HEK293 (cell line): ENCODE measurements around the gene ZMYND10.

Source experiments
- CTCF ChIA-PET: fragments of 350-600 bp; formaldehyde crosslinking; extraction: SDS; loops from one replicate; lab custom pipeline; 2021; ENCODE audit warnings: antibody characterized with exemption; lab: Yijun Ruan, JAX
- POLR2A ChIA-PET: fragments of 300-600 bp; formaldehyde crosslinking; extraction: SDS; loops from one replicate; lab custom pipeline; 2020; ENCODE audit warnings: antibody characterized with exemption, inconsistent platforms; lab: Yijun Ruan, JAX
- H3K27ac ChIP-seq: fragments of 200-500 bp; sonication (Bioruptor generic); 2 replicates; pipeline ENCODE4 v1.5.1; 2014; ENCODE audit warnings: low read depth, low read length, control low read depth, inconsistent platforms; ENCODE audit errors: extremely low read depth
- H3K36me3 ChIP-seq, 2 experiments: fragments of 200-500 bp in 1 of 2; sonication (Bioruptor generic) in 1 of 2; 1 replicate in 1 of 2; 2 replicates in 1 of 2; pipeline ENCODE4 v1.5.1; 2014 to 2017; ENCODE audit warnings: inconsistent platforms in 2 of 2, low read length in 2 of 2; ENCODE audit not compliant: control insufficient read depth in 2 of 2, insufficient read depth in 1 of 2
- H3K4me1 ChIP-seq: fragments of 200-500 bp; sonication (Bioruptor generic); 2 replicates; pipeline ENCODE4 v1.5.1; 2014; ENCODE audit warnings: mild to moderate bottlenecking, low read length, inconsistent platforms; ENCODE audit not compliant: control insufficient read depth, insufficient read depth
- H3K4me3 ChIP-seq: 2 replicates; pipeline ENCODE4 v1.5.1; 2011; ENCODE audit warnings: low read depth, mild to moderate bottlenecking, control low read depth, low read length, moderate library complexity
- H3K9me3 ChIP-seq: fragments of 200-500 bp; sonication (Bioruptor generic); 2 replicates; pipeline ENCODE4 v1.5.1; 2014; ENCODE audit warnings: low read depth, low read length, inconsistent platforms; ENCODE audit not compliant: control insufficient read depth, insufficient read depth
- GLI2 ChIP-seq: fragments of 450-650 bp; formaldehyde crosslinking; IDR thresholded peaks from 2 replicates; pipeline ENCODE4; 2017; ENCODE audit warnings: missing biosample characterization, missing genetic modification characterization, low read depth, borderline replicate concordance
- HOXA7 ChIP-seq: sonication (generic); formaldehyde crosslinking; IDR thresholded peaks from 2 replicates; pipeline ENCODE4 v1.8.1; 2022; ENCODE audit warnings: missing genetic modification reagents, borderline replicate concordance
- MEIS1 ChIP-seq: sonication (generic); formaldehyde crosslinking; IDR thresholded peaks from 2 replicates; pipeline ENCODE4 v1.8.1; 2022; ENCODE audit warnings: missing genetic modification reagents, mild to moderate bottlenecking, borderline replicate concordance
- OVOL3 ChIP-seq: fragments of 450-650 bp; formaldehyde crosslinking; IDR thresholded peaks from 2 replicates; pipeline ENCODE4 v1.5.1; 2016; ENCODE audit warnings: missing biosample characterization, missing genetic modification characterization
- ZBTB20 ChIP-seq: fragments of 450-650 bp; formaldehyde crosslinking; IDR thresholded peaks from 2 replicates; pipeline ENCODE4 v1.5.1; 2016; ENCODE audit warnings: missing biosample characterization, missing genetic modification characterization
- ZBTB7A ChIP-seq: fragments of 450-650 bp; formaldehyde crosslinking; IDR thresholded peaks from 2 replicates; pipeline ENCODE4 v1.5.1; 2016; ENCODE audit warnings: low read depth, missing biosample characterization, missing genetic modification characterization
- ZEB2 ChIP-seq: fragments of 450-650 bp; formaldehyde crosslinking; IDR thresholded peaks from 2 replicates; pipeline ENCODE4 v1.5.1; 2016; ENCODE audit warnings: missing biosample characterization, missing genetic modification characterization
- ZFP37 ChIP-seq: fragments of 450-650 bp; formaldehyde crosslinking; IDR thresholded peaks from 2 replicates; pipeline ENCODE4 v1.5.1; 2016; ENCODE audit warnings: missing biosample characterization, missing genetic modification characterization
- ZNF169 ChIP-seq: fragments of 450-650 bp; formaldehyde crosslinking; IDR thresholded peaks from 2 replicates; pipeline ENCODE4 v1.5.1; 2016; ENCODE audit warnings: missing biosample characterization, missing genetic modification characterization
- ZNF19 ChIP-seq: fragments of 450-650 bp; formaldehyde crosslinking; IDR thresholded peaks from 2 replicates; pipeline ENCODE4; 2016; ENCODE audit warnings: missing biosample characterization, missing genetic modification characterization, low read depth
- ZNF202 ChIP-seq: fragments of 450-650 bp; formaldehyde crosslinking; IDR thresholded peaks from 2 replicates; pipeline ENCODE4 v1.5.1; 2016; ENCODE audit warnings: missing biosample characterization, missing genetic modification characterization, borderline replicate concordance
- ZNF223 ChIP-seq: fragments of 450-650 bp; formaldehyde crosslinking; IDR thresholded peaks from 2 replicates; pipeline ENCODE4 v1.5.1; 2016; ENCODE audit warnings: missing biosample characterization, missing genetic modification characterization
- ZNF24 ChIP-seq: fragments of 450-650 bp; formaldehyde crosslinking; IDR thresholded peaks from 2 replicates; pipeline ENCODE4 v1.5.1; 2016; ENCODE audit warnings: missing biosample characterization, missing genetic modification characterization
- ZNF248 ChIP-seq: fragments of 450-650 bp; formaldehyde crosslinking; IDR thresholded peaks from 2 replicates; pipeline ENCODE4 v1.5.1; 2017; ENCODE audit warnings: missing biosample characterization, missing genetic modification characterization
- ZNF274 ChIP-seq, 2 experiments: fragments of 200-500 bp in 1 of 2; fragments of 450-650 bp in 1 of 2; sonication (Bioruptor generic) in 1 of 2; formaldehyde crosslinking in 1 of 2; IDR thresholded peaks; 2 replicates each; pipeline versions ENCODE4 v1.5.1 to v1.6.1; 2014 to 2016; ENCODE audit warnings: borderline replicate concordance in 1 of 2, inconsistent platforms in 1 of 2, low read length in 1 of 2, missing biosample characterization in 1 of 2, missing genetic modification characterization in 1 of 2
- ZNF335 ChIP-seq: fragments of 450-650 bp; formaldehyde crosslinking; conservative IDR thresholded peaks from 2 replicates; pipeline ENCODE4 v1.5.1; 2016; ENCODE audit warnings: missing biosample characterization, missing genetic modification characterization
- ZNF341 ChIP-seq: fragments of 450-650 bp; formaldehyde crosslinking; IDR thresholded peaks from 2 replicates; pipeline ENCODE4; 2016; ENCODE audit warnings: low read depth, missing biosample characterization, missing genetic modification characterization
- ZNF366 ChIP-seq: fragments of 450-650 bp; formaldehyde crosslinking; conservative IDR thresholded peaks from 2 replicates; pipeline ENCODE4 v1.5.1; 2016; ENCODE audit warnings: missing biosample characterization, missing genetic modification characterization
- ZNF501 ChIP-seq: fragments of 450-650 bp; formaldehyde crosslinking; IDR thresholded peaks from 2 replicates; pipeline ENCODE4 v1.5.1; 2016; ENCODE audit warnings: missing biosample characterization, missing genetic modification characterization
- ZNF510 ChIP-seq: fragments of 450-650 bp; formaldehyde crosslinking; IDR thresholded peaks from 2 replicates; pipeline ENCODE4 v1.5.1; 2018; ENCODE audit warnings: mild to moderate bottlenecking, missing genetic modification characterization, missing biosample characterization; ENCODE audit not compliant: insufficient replicate concordance
- ZNF529 ChIP-seq: fragments of 450-650 bp; formaldehyde crosslinking; IDR thresholded peaks from 2 replicates; pipeline ENCODE4 v1.5.1; 2017; ENCODE audit warnings: missing genetic modification characterization, missing biosample characterization; ENCODE audit not compliant: insufficient replicate concordance
- ZNF549 ChIP-seq: fragments of 450-650 bp; IDR thresholded peaks from 2 replicates; pipeline ENCODE4 v1.5.1; 2018; ENCODE audit warnings: missing biosample characterization, missing genetic modification characterization, mild to moderate bottlenecking, inconsistent platforms, moderate library complexity
- ZNF560 ChIP-seq: fragments of 450-650 bp; formaldehyde crosslinking; IDR thresholded peaks from 2 replicates; pipeline ENCODE4 v1.5.1; 2017; ENCODE audit warnings: missing biosample characterization, missing genetic modification characterization, borderline replicate concordance
- ZNF596 ChIP-seq: fragments of 450-650 bp; IDR thresholded peaks from 2 replicates; pipeline ENCODE4 v1.5.0; 2018; ENCODE audit warnings: missing biosample characterization, mild to moderate bottlenecking, missing genetic modification characterization, moderate library complexity
- ZNF600 ChIP-seq: fragments of 450-650 bp; formaldehyde crosslinking; IDR thresholded peaks from 2 replicates; pipeline ENCODE4 v1.5.1; 2016; ENCODE audit warnings: missing biosample characterization, missing genetic modification characterization
- ZNF626 ChIP-seq: fragments of 450-650 bp; sonication (Bioruptor Pico); formaldehyde crosslinking; IDR thresholded peaks from 2 replicates; pipeline ENCODE4 v1.5.1; 2018; ENCODE audit warnings: missing biosample characterization, missing genetic modification characterization, inconsistent platforms
- ZNF658 ChIP-seq: fragments of 450-650 bp; formaldehyde crosslinking; IDR thresholded peaks from 2 replicates; pipeline ENCODE4; 2016; ENCODE audit warnings: missing biosample characterization, missing genetic modification characterization
- ZNF747 ChIP-seq: fragments of 450-650 bp; formaldehyde crosslinking; IDR thresholded peaks from 2 replicates; pipeline ENCODE4 v1.5.1; 2016; ENCODE audit warnings: missing biosample characterization, missing genetic modification characterization
- ZNF785 ChIP-seq: fragments of 450-650 bp; formaldehyde crosslinking; IDR thresholded peaks from 2 replicates; pipeline ENCODE4 v1.5.1; 2016; ENCODE audit warnings: missing biosample characterization, missing genetic modification characterization
- ZNF791 ChIP-seq: fragments of 450-650 bp; formaldehyde crosslinking; IDR thresholded peaks from 2 replicates; pipeline ENCODE4 v1.5.1; 2016; ENCODE audit warnings: missing biosample characterization, missing genetic modification characterization
- TF ChIP-seq, protein P1 (sequence below): fragments of 450-650 bp; formaldehyde crosslinking; IDR thresholded peaks from 2 replicates; pipeline ENCODE4 v1.5.1; 2016; ENCODE audit warnings: missing biosample characterization, missing genetic modification characterization

The ZMYND10 gene

DNA sequence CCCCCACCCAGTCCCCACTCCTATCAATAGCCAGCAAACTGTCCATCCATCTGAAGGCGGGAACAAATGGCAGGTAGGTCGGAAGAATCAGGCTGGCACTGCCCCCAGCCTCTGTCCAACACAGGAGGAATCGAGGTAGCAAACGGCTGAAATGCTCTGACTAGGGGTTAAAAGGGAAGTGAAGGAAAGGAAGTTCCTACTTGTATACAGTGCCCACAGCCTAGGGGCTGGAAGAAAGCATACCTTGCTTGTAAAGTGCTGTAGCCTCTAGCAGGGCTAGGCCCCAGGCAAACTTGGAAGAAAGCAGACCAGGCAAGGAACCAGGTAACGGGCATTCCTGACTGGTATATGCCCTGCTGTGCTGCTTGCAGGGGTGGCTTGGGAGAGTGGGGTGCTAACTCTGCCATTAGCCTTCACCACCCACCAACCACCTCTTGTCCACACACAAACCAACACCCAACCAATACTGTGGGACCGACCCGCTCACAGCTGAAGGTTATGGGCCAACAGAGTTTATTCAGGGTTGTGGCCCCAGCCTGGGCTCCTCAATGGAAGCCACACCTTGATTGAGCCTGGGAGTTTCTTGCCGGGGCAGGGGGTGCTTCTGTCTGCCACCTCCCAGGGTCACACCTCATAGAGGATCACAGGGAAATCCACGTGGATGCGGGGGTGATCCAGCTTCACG, 19.9 kb downstream of the ZMYND10 start:
- ChIA-PET POLR2A (interaction anchor here (2.5 kb wide), 1 partner anchor 26 kb away, joined by 12 read pairs; the partner anchor contains the start of genes HYAL3 and NAA80), CTCF (interaction anchor here (0.7 to 3.0 kb wide), 10 partner anchors 11 to 216 kb away, joined by 3 to 21 read pairs (median 6); partner anchors contain the start of gene LSMEM2)
- Histone ChIP-seq H3K9me3 (no peaks in the 10 kb centered on the region), H3K4me1 (no peaks in the 10 kb centered on the region), H3K36me3 (peaks cover 3 to 51% of the 10 kb centered on the region in 2 experiments), H3K27ac (no peak overlapping the region), H3K4me3 (no peak overlapping the region)
- TF ChIP-seq ZNF600 (no peak), ZNF549 (no peak), ZFP37 (no peak), ZNF529 (tag by site-specific recombination) (no peak), ZNF19 (tag by site-specific recombination) (no peak), ZBTB7A (tag by site-specific recombination) (no peak), ZNF24 (tag by site-specific recombination) (no peak), ZNF335 (tag by site-specific recombination) (no peak), MEIS1 (CRISPR knock-in tag) (no peak), ZNF501 (tag by site-specific recombination) (no peak), ZNF274 (IDR thresholded peaks at IDR 0.05; ENCODE audit: low read length) (no peak), ZNF274 (tag by site-specific recombination; IDR thresholded peaks at IDR 0.05; ENCODE audit: borderline replicate concordance) (no peak), GLI2 (tag by site-specific recombination) (no peak)

DNA sequence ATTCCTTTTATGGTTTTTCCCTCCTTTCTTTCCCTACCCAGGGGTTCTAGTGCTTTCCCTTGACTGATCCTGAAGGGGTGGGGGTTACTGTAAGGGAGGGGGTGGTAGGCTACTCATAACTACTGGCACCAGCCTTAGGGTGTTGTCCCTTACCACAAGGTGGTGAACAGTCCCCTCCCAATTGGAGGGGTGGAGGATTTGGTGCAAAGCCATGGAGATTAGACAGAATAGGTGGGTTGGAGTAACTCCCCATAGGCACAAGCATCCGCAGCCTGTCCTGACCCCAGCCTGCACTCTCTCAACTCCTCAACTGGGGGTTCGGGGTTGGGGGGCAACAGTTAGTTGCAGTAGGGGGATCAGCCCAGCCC, 20.4 kb downstream of the ZMYND10 start:
- Histone ChIP-seq H3K4me3 (no peak overlapping the region), H3K9me3 (no peaks in the 10 kb centered on the region), H3K36me3 (peaks cover 3 to 46% of the 10 kb centered on the region in 2 experiments), H3K27ac (no peak overlapping the region), H3K4me1 (no peaks in the 10 kb centered on the region)
- CTCF ChIA-PET = interaction anchor here (0.6 to 3.0 kb wide), 13 partner anchors 12 to 200 kb away, joined by 3 to 21 read pairs (median 5); partner anchors contain the start of genes HYAL3, LSMEM2 and NAA80
- POLR2A ChIA-PET = interaction anchor here (1.6 to 2.5 kb wide), 2 partner anchors 26 to 130 kb away, joined by 4 to 12 read pairs; partner anchors contain the start of genes HYAL3 and NAA80
- TF ChIP-seq ZNF747 (no peak), OVOL3 (tag by site-specific recombination) (no peak), ZNF626 (tag by site-specific recombination) (no peak), HOXA7 (no peak), ZNF658 (tag by site-specific recombination) (no peak), ZNF560 (tag by site-specific recombination) (no peak), ZNF785 (tag by site-specific recombination) (no peak), ZNF596 (tag by site-specific recombination) (no peak), ZNF791 (tag by site-specific recombination) (no peak), ZNF510 (tag by site-specific recombination) (no peak), ZNF341 (tag by site-specific recombination) (no peak), ZBTB20 (no peak), ZNF169 (no peak), ZEB2 (no peak), ZNF248 (no peak), ZNF202 (tag by site-specific recombination) (no peak), ZNF366 (tag by site-specific recombination) (no peak), ZNF223 (no peak)
- TF ChIP-seq, protein P1, sequence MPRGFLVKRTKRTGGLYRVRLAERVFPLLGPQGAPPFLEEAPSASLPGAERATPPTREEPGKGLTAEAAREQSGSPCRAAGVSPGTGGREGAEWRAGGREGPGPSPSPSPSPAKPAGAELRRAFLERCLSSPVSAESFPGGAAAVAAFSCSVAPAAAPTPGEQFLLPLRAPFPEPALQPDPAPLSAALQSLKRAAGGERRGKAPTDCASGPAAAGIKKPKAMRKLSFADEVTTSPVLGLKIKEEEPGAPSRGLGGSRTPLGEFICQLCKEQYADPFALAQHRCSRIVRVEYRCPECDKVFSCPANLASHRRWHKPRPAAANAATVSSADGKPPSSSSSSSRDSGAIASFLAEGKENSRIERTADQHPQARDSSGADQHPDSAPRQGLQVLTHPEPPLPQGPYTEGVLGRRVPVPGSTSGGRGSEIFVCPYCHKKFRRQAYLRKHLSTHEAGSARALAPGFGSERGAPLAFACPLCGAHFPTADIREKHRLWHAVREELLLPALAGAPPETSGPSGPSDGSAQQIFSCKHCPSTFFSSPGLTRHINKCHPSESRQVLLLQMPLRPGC (tag by site-specific recombination) = no peak
